ENCODE results near the gene MCIDAS. TPM values are rescaled to one million over a fixed set of nuclear protein-coding genes. Genes with fewer than 3 reads are reported as not detected.

Gene MCIDAS
- total RNA-seq, 2 donors from 2014 or later: not detected

DNA sequence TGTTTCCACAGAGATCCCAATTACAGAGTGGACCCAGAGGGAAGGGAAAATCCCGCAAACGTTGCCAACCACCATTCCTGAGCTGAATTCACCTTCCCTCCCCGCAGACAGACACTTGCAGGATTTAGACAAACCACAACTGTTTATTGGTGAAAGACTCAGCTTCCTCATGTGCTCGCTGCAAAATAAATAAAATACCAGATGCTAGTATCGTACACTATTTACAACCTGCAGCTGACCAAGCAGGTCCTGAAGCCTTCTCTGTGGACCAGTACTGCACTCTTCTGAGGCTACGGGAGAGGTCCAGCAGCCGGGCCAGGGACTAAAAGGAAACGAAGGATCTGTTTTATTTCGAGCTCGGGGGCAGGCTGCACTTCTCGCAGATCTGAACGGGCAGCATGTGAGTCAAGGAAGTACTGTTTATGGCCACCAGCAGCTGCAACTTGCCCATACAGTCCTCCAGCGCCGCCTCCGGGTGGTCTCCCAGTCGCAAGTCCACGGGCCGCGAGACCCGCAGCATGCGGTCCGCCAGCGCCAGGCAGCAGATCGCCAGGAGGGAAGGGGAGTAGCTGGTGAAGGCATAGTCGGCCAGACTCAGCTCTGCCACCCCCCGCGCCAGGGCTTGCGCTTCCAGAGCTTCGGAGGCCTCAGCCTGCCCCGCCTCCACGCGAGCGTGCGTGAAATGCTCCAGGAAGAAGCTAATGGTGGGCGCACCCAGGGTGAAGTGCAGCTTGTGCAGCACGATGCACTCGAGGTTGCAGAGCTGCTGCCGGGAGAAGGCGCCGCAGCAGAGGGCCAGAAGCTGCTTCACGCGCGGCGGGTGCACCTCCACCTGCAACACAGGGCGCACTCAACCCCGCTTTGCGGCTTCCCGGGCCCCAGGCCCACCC lies 4.2 kb upstream of the MCIDAS start:
- Histone ChIP-seq H3K4me3 (peak overlapping the region in 1 of 2 donors; percentile 60), H3K4me1 (peaks cover 0 to 55% of the 10 kb centered on the region in 2 donors), H3K27me3 (peaks cover 52 to 69% of the 10 kb centered on the region in 2 donors), H3K36me3 (no peaks in the 10 kb centered on the region), H3K9me3 (no peaks in the 10 kb centered on the region), H3K27ac (no peak overlapping the region)
- no peak for DNase-seq (ENCODE audit: low spot score)
- TF ChIP-seq, protein P1, sequence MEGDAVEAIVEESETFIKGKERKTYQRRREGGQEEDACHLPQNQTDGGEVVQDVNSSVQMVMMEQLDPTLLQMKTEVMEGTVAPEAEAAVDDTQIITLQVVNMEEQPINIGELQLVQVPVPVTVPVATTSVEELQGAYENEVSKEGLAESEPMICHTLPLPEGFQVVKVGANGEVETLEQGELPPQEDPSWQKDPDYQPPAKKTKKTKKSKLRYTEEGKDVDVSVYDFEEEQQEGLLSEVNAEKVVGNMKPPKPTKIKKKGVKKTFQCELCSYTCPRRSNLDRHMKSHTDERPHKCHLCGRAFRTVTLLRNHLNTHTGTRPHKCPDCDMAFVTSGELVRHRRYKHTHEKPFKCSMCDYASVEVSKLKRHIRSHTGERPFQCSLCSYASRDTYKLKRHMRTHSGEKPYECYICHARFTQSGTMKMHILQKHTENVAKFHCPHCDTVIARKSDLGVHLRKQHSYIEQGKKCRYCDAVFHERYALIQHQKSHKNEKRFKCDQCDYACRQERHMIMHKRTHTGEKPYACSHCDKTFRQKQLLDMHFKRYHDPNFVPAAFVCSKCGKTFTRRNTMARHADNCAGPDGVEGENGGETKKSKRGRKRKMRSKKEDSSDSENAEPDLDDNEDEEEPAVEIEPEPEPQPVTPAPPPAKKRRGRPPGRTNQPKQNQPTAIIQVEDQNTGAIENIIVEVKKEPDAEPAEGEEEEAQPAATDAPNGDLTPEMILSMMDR (IDR thresholded peaks at IDR 0.05): no peak

- no peak for DNase-seq (ENCODE audit: low spot score)
- H3K9me3 ChIP-seq: no peaks in the 10 kb centered on the region
- no peak overlapping the region for H3K4me3 ChIP-seq
- TF ChIP-seq, protein P1 (IDR thresholded peaks at IDR 0.05): no peak
- peaks cover 61 to 72% of the 10 kb centered on the region in 2 donors for H3K27me3 ChIP-seq
- H3K27ac ChIP-seq: no peak overlapping the region
- no peaks in the 10 kb centered on the region for H3K36me3 ChIP-seq
- peaks cover 0 to 57% of the 10 kb centered on the region in 2 donors for H3K4me1 ChIP-seq
Measured at GRCh38 chr5:55230086-55230629, 3.0 kb upstream of the MCIDAS start.

DNA sequence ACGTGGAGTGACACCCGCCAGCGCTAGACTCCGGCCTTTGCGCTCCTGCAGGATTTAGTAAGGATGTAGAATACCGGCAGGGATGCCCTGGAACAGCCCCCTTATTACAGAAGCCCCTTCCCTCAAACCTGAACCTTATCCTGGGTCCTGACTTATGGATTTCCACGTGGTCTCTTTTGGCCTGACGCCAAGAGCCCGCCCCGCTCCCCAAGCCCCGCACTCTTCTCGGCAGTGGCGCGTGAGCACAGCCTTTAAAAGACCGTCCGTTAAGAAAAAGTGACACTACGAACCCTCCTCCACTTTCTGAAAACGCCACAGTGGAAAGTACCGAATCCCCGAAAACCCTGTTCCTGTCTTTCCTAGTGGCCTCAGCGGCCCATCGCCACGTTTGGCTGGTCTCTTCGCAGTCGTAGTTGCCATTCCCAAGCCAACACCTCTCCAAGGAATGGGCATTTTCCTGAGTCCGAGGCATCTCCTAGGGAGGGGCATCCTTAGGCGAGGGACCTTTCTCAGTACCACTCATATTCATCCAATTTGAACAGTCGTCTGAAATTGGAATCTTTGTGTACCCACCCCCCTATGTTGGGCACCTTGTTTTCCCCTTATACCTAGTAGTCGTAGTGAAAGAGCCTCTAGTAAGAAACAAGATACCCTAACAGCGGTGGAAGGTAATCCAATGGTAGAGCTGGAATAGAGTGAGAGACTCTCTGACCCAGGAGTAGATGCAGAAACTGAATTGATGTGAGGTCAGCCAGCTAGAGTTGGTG lies 732 bp upstream of the MCIDAS start:
- Histone ChIP-seq H3K36me3 (no peaks in the 10 kb centered on the region), H3K27ac (no peak overlapping the region), H3K27me3 (peaks cover 70 to 77% of the 10 kb centered on the region in 2 donors), H3K4me1 (peaks cover 0 to 46% of the 10 kb centered on the region in 2 donors), H3K9me3 (no peaks in the 10 kb centered on the region), H3K4me3 (peak overlapping the region; percentile 10 to 43)
- TF ChIP-seq, protein P1 (IDR thresholded peaks at IDR 0.05): no peak
- no peak for DNase-seq (ENCODE audit: low spot score)

DNA sequence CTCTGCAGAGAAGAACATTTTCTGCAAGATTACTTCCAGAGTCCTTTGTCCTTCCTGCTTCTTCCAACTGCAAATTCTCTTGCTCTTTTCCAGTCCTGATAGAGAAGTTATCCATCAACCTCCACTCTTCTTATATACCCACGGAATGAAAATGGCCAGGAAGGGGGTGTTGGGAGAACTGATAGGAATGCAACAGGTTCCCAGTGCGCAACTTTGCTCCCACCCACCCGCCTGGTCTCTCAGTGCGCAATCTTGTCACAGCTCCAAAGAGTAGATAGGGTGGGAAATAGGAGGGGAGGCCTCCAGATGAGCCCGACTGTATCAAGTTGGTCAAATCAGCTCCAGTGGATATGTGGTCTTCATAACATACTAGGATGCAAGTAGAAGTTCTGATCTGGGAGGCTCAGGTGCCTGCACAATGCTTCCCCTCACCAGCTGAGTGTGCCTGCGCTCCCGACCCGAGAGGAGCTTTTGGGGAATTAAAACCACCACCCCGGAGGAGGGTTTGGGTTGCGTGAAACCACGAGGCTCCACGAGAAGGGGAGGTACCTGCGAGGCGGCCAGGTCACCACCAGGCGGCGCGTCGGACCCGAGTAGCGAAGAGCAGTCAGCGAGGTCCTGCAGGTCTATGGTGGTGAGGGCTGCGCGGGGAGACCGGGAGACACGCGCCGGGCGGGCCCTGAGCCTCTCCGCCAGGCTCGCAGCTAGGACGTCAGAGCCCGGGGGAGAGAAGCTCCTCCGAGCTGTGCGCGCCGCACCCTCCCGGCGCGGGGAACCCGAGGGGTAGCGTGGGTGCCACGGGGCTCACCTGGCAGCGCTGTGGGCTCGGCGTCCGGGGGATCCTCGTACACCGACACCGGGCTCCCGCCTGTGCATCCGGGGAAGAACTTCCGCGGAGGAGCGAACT lies 835 bp downstream of the MCIDAS start:
- H3K27me3 ChIP-seq: peaks cover 70 to 76% of the 10 kb centered on the region in 2 donors
- no peak for DNase-seq (ENCODE audit: low spot score)
- TF ChIP-seq, protein P1 (IDR thresholded peaks at IDR 0.05): peak in 1 of 2 donors; percentile 18

DNA sequence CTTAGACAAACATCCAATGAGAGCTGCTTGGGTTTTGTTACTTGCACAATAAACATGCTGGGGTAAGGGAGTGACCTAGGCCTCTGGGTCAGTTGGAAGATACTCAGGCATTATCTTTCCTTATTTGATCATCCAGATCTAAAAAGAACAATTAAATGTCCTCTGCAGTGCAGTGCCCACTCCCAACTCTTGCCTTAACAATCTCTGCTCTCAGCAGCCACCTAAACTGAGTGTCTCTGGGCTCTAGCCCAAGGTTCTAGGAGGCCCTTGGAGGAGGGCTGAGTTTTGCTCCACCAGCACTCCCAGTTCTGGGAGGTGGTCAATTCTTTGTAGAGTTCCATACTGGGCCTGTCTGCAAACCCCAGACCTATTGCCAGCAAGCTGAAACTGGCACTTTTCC lies 1.8 kb downstream of the MCIDAS start:
- Histone ChIP-seq H3K9me3 (no peaks in the 10 kb centered on the region), H3K4me1 (peaks cover 0 to 39% of the 10 kb centered on the region in 2 donors), H3K27ac (no peak overlapping the region), H3K36me3 (no peaks in the 10 kb centered on the region), H3K27me3 (peaks cover 71 to 76% of the 10 kb centered on the region in 2 donors), H3K4me3 (no peak overlapping the region)
- DNase-seq (ENCODE audit: low spot score): no peak
- TF ChIP-seq, protein P1 (IDR thresholded peaks at IDR 0.05): no peak

More for the DNA sequence above, 835 bp downstream of the MCIDAS start:
- Histone ChIP-seq H3K4me1 (peaks cover 0 to 35% of the 10 kb centered on the region in 2 donors), H3K4me3 (peak overlapping the region in 1 of 2 donors; percentile 43), H3K27ac (no peak overlapping the region), H3K36me3 (no peaks in the 10 kb centered on the region), H3K9me3 (no peaks in the 10 kb centered on the region)

All from right atrium auricular region (tissue), 2 donors.